ENCODE measurements around the gene CLSTN2.
"Not testable (repeated sequence)": the region's sequence is repeated elsewhere in the genome, so short reads cannot be mapped to it uniquely, and the experiment has no call there.

CLSTN2 gene

DNA sequence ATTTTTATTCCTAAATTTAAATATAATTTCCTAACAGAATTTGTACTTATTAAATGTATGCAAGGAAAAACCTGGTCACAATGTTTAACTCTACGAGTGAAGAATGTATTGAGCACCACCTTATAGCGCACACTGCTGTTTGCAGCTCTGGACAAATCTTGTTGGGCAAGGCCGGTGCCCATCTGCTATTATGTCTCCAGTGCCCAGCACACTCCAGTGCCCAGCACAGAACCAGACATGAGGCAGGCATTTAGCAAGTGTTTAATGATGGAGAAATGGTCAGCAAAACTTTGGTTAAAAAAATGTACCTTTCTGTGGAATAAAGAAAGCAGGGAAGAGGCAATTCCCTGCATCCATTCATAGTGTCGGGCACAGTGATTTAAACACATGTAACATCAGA lies 488.2 kb downstream of the CLSTN2 start:
- no peak for DNase-seq (ENCODE audit: low read depth in 2 of 2)

- not testable (repeated sequence) for DNase-seq (ENCODE audit: low read depth in 2 of 2)
These were observed 488.6 kb downstream of the CLSTN2 start for GRCh38 chr3:140423574-140423973.

- DNase-seq (ENCODE audit: low read depth in 2 of 2) = no peak
These were observed 489.2 kb downstream of the CLSTN2 start for GRCh38 chr3:140424211-140424610.

DNA sequence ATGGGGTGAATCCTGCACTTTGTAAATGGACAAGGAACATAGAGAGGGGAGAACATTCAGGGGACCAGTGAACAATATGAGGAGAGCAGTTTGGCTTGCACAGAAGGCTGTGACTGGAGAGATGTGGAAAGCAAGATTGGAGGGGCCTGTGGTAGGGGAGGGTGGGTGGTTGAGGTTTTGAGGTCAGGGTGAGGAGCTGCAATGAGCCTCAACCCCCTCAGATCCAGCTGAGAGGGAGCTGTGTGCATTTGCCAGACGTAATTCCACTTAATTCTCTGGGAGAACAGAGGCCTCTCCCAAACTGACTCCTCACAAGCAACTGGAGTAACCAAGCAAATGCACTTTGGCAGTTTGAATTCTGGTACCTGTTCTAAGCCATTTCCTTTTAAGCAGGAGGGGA lies 489.7 kb downstream of the CLSTN2 start:
- no peak for DNase-seq (ENCODE audit: low read depth in 2 of 2)

DNA sequence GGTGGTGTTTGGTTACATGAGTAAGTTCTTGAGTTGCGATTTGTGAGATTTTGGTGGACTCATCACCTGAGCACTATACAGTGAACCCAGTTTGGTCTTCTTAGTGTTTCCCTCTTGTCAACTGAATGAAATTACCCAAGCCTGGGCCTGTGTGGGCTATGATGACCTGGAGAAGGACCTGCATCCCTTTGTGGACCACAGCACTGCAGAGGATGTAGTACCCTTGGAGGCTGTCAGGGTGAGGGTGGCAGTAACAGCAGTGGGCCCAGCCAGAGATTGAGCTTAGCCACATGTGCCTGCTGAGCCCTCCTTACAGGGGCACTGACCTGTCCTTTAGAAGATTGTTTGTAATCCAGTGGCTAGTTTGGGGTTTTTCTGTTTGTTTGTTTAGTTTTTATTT lies 492.8 kb downstream of the CLSTN2 start:
- no peak for DNase-seq (ENCODE audit: low read depth in 2 of 2)

- no peak for DNase-seq (ENCODE audit: low read depth in 2 of 2)
These were observed 493.4 kb downstream of the CLSTN2 start for GRCh38 chr3:140428380-140428779.

DNA sequence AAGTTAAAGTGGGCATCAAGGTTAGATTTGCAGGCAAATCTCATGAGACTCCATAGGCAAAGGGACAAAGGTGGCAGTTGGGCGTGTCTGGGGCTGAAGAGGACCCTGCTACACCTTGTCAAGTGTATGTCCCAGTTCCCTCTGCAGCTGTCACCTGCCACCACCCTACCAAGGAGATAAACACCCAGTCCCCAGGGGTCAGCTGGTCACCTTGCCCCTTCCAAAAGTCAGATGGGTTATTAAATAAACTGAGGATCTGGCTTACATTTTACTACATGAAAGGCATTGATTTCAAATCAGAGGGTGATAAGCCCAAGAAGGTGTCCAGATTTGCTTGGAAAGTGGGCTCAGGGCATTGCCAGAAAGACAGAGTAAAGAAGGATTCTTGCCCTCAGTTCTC lies 494.8 kb downstream of the CLSTN2 start:
- DNase-seq (ENCODE audit: low read depth in 2 of 2) = no peak

DNA sequence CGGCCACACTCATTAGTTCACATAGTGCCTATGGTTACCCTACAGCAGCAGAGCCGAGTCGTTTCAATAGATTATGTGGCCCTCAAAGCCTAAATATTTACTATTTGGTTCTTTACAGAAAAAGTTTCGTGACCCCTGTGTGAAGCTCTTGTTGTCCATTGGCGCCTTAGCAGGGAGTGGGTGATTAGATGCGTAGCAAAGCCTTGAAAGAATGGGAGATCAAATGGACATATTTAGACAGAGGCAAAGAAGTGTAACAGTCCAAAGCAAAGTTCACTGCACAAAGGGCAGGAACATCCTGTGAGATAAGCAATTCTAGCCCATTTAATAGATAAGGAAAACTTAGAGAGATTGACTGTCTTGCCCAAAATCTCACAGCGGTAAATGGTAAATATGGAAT lies 495.5 kb downstream of the CLSTN2 start:
- no peak for DNase-seq (ENCODE audit: low read depth in 2 of 2)

- DNase-seq (ENCODE audit: low read depth in 2 of 2) = no peak
These were observed 497.3 kb downstream of the CLSTN2 start for GRCh38 chr3:140432229-140432669.

GRCh38 chr3:140433431-140433830 lies 498.4 kb downstream of the CLSTN2 start:
- no peak for DNase-seq (ENCODE audit: low read depth in 2 of 2)

DNA sequence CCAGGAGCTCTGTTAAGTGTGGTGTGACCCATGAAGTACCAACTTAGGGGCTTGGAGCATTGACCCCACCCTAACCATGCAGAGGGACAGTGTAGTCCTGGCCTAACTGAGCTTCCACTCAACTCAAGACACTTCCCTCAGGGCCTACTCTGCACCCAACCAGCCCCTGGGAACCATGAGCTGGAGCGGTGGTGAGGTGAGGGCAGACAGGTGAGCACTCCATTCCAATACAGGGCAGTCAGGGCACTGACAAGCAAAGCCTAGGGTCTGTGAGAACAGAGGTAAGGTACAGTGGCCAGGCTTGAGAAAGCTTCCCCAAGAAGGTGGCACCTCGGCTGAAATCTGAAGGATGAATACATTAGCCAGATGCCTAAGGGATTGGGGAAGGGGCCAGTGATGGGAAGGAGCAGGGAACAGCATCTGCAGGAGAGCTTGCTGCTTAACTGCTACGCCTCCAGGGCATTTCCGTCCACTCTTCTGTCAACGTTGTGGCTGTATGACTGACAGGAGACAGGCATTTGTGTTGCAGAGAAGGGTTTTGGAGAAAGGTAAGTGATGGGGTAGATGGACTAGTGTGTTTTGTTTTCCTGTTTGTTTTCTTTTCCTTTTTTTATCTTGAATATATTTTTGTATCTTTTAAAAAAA lies 499.4 kb downstream of the CLSTN2 start:
- no peak for DNase-seq (ENCODE audit: low read depth in 2 of 2)

GRCh38 chr3:140436421-140436820 lies 501.4 kb downstream of the CLSTN2 start:
- DNase-seq (ENCODE audit: low read depth in 2 of 2) = no peak

DNA sequence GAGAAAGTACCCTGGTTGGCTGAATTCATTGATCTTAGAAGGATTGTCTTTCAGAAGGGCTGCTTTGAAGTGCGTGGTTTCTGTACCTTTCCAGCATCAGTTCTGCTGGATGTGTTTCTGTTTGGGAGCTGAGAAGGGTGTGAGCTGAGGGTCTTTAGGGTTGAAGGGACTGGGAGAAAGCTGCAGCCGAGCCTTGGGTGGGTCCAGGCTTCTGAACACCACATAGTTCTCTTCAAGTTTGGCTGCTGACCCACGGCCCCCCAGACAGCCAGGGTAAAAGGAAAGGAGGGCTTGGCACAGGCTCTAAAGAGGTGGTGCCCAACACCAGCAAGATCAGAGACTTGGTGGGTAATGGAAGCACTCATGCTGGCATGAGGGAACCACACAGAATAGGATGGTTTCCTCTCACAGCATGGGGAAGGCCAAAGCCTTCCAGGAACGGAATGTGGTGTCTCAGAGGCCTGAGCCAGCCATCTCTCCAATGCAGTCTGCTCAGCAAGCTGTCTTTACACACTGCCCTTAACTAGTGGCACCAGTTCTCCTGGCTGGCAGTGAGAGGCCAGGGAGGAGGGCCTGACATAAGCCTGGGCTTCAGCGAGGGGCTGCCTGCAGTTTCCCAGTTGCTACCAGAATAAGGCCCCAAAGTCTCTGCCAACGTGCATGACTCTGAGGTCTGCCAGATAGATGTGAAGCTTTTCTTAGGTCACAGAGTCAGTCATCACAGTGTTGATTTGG lies 503.9 kb downstream of the CLSTN2 start:
- DNase-seq (ENCODE audit: low read depth in 2 of 2) = no peak

- DNase-seq (ENCODE audit: low read depth in 2 of 2) = no peak
These were observed 504.5 kb downstream of the CLSTN2 start for GRCh38 chr3:140439527-140439926.

DNA sequence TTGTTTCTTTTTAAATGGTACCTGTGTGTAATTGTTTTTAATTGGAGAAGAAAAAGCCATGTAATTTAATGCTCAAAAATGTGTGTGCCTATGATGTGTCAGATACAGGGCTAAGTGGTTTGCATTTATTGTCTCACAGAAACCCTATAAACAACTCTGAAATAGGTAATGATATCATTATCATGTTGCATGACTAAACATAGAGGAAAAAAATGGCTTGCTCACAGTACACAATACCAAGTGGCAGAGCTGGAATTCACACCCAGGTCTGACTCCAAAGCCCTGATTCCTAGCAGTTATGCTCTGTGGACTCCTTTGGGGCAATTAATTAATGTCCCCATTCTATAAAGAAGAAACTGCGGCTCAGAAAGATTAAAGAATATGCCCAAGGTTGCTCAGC lies 505.5 kb downstream of the CLSTN2 start:
- DNase-seq (ENCODE audit: low read depth in 2 of 2) = no peak

GRCh38 chr3:140441006-140441405 lies 506.0 kb downstream of the CLSTN2 start:
- DNase-seq (ENCODE audit: low read depth in 2 of 2) = no peak

GRCh38 chr3:140442621-140443020 lies 507.6 kb downstream of the CLSTN2 start:
- no peak for DNase-seq (ENCODE audit: low read depth in 2 of 2)

- no peak for DNase-seq (ENCODE audit: low read depth in 2 of 2)
These were observed 508.1 kb downstream of the CLSTN2 start for GRCh38 chr3:140443073-140443472.

DNA sequence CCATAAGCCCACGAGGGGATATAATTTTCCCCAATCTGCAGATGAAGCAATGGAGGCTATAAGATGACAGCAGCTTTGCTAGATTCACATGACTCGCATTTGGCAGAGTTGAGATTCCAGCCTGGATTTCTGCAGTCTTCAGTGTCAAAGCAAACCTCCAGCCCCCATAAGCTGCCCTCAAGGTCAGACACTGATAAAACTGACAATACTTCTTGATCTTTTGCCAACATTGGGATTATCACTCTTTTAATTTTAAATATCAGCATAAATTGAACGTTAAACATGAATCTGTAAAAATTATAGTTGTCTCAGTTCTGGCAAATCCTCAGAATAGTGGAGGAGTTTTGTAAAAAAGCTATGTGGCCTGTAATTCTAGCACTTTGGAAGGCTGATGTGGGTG lies 508.8 kb downstream of the CLSTN2 start:
- DNase-seq (ENCODE audit: low read depth in 2 of 2) = no peak

DNA sequence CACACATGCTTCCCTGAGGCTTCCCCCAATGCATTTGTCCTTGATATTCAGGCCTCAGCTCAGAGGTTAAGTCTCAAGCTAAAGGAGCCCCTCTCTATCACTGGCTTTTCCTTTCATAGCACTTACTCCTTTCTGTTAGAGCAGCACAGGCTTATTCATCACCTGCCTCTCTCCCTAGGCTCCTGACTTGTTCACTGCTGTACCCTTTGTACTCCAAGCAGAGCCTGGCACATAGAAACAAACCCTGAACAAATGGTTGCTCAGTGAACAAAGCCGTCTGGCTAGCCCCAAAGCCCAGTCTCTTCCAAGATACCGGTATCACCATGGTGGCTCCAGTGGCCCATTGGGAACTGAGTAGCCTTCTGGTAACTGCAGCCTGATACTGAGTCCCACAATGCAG lies 511.7 kb downstream of the CLSTN2 start:
- DNase-seq (ENCODE audit: low read depth in 2 of 2) = no peak

DNA sequence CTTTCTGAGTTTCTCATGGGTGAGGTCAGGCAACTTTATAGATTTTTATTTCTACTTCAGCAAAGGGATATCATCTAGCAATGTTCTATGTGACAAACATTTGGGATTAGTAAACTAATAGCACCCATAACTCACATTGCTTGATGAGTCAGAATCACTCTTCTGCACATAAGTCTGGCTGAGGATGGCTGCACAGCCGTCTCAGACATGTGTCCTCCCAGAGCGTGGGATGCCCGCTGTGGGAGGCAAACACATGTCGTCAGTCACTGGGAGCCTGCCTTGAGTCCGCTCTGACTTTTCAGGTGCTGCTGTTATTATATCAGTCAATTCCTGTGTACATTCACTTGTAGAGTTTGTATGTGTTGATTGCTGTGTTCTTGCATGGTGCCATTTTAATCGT lies 512.2 kb downstream of the CLSTN2 start:
- DNase-seq (ENCODE audit: low read depth in 2 of 2) = no peak

DNA sequence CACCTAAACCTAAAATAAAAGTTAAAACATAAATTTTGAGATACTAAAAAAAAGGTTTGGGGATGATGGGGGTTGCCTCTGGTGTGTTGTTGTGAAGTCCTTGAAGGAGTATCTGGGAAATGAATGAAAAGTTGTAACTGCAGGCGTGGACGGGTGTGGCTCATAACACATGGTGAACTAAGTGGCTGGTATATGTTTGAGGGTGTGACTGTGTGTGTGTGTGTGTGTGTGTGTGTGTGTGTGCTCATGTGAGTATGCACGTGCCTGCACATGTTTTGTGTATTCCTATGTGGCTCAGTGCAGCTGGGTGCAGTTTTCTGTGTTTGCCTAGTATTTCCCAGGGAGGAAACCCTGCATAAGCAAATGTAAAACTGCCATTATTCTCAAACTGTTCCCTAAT lies 513.0 kb downstream of the CLSTN2 start:
- DNase-seq (ENCODE audit: low read depth in 2 of 2) = no peak

- no peak for DNase-seq (ENCODE audit: low read depth in 2 of 2)
These were observed 514.6 kb downstream of the CLSTN2 start for GRCh38 chr3:140449413-140450256.

All from stimulated activated CD4-positive, alpha-beta T cell treated with anti-CD3 and anti-CD28 coated beads, Interleukin-15, amount 100 ng/mL, for 48 hours (primary cell).